COLO829 (cell line): ENCODE results near the gene BRINP2.
A peak's percentile ranks its signal among the peaks of the same experiment; 100 is the strongest.

Source experiments
- DNase-seq: peaks from one replicate; pipeline ENCODE4 v3.0.0; 2012; ENCODE audit warnings: low spot score

Gene BRINP2

GRCh38 chr1:177227978-177228692 is 57.4 kb downstream of the BRINP2 start:
- no peak for DNase-seq

GRCh38 chr1:177228693-177229065 is 57.9 kb downstream of the BRINP2 start:
- no peak for DNase-seq

- DNase-seq: no peak
Observed at GRCh38 chr1:177229781-177230180, 59.0 kb downstream of the BRINP2 start.

- DNase-seq: no peak
Observed at GRCh38 chr1:177230228-177231016, 59.7 kb downstream of the BRINP2 start.

- no peak for DNase-seq
Observed at GRCh38 chr1:177235350-177235749, 64.6 kb downstream of the BRINP2 start.

- no peak for DNase-seq
Observed at GRCh38 chr1:177236962-177237361, 66.2 kb downstream of the BRINP2 start.

GRCh38 chr1:177238967-177239366 is 68.2 kb downstream of the BRINP2 start:
- DNase-seq: no peak

GRCh38 chr1:177239792-177240191 is 69.0 kb downstream of the BRINP2 start:
- DNase-seq: no peak

GRCh38 chr1:177243773-177244172 is 73.0 kb downstream of the BRINP2 start:
- no peak for DNase-seq

GRCh38 chr1:177246710-177247580 is 76.2 kb downstream of the BRINP2 start:
- no peak for DNase-seq

GRCh38 chr1:177247623-177248176 is 76.9 kb downstream of the BRINP2 start:
- no peak for DNase-seq

GRCh38 chr1:177248258-177248657 is 77.5 kb downstream of the BRINP2 start:
- no peak for DNase-seq

- DNase-seq: no peak
Observed at GRCh38 chr1:177249231-177249630, 78.5 kb downstream of the BRINP2 start.

- no peak for DNase-seq
Observed at GRCh38 chr1:177252877-177253276, 82.1 kb downstream of the BRINP2 start.

GRCh38 chr1:177255411-177255810 is 84.7 kb downstream of the BRINP2 start:
- DNase-seq: no peak

- DNase-seq: peak; percentile 97
Observed at GRCh38 chr1:177256153-177257075, 85.7 kb downstream of the BRINP2 start.

- no peak for DNase-seq
Observed at GRCh38 chr1:177257128-177257527, 86.4 kb downstream of the BRINP2 start.

- no peak for DNase-seq
Observed at GRCh38 chr1:177257576-177257975, 86.8 kb downstream of the BRINP2 start.

- DNase-seq: no peak
Observed at GRCh38 chr1:177270863-177271262, 100.1 kb downstream of the BRINP2 start.

- DNase-seq: no peak
Observed at GRCh38 chr1:177273141-177273540, 102.4 kb downstream of the BRINP2 start.

GRCh38 chr1:177274687-177275211 is 104.0 kb downstream of the BRINP2 start:
- DNase-seq: no peak
